Peyer's patch (tissue), 4 donors: Measurements from ENCODE around the gene EPHA6. TPM values are rescaled to one million over a fixed set of nuclear protein-coding genes. Genes with fewer than 3 reads are reported as not detected.

ENCODE experiments used
- DNase-seq, 3 donors: peaks; one replicate each; pipeline ENCODE4 v3.0.0-alpha.2; 2017 to 2019
- H3K27ac ChIP-seq, 4 donors: fragments of 200-600 bp; sonication (generic); one replicate each; pipeline ENCODE4 v1.5.1; 2016 to 2019
- H3K27me3 ChIP-seq, 2 donors: fragments of 200-600 bp; sonication (generic); one replicate each; pipeline ENCODE4 v1.5.1; 2019
- H3K36me3 ChIP-seq, 3 donors: fragments of 200-600 bp; sonication (generic); one replicate each; pipeline ENCODE4 v1.5.1; 2016 to 2019
- H3K4me1 ChIP-seq, 4 donors: fragments of 200-600 bp; sonication (generic); one replicate each; pipeline ENCODE4 v1.5.1; 2016 to 2019
- H3K4me3 ChIP-seq, 4 donors: fragments of 200-600 bp; sonication (generic); 1 replicate in 3 of 4; 2 replicates in 1 of 4; pipeline ENCODE4 v1.5.1; 2016 to 2019; ENCODE audit warnings: mild to moderate bottlenecking in 1 of 4
- H3K9me3 ChIP-seq, 4 donors: fragments of 200-600 bp; sonication (generic); one replicate each; pipeline ENCODE4 v1.5.1; 2016 to 2019; ENCODE audit warnings: mild to moderate bottlenecking in 1 of 4
- CTCF ChIP-seq, 6 experiments: fragments of 450-650 bp in 4 of 6; fragments of 200-600 bp in 2 of 6; sonication (generic) in 1 of 6; IDR thresholded peaks; one replicate each; pipeline ENCODE4 v1.5.1; 2017 to 2019; ENCODE audit warnings: antibody characterized with exemption in 6 of 6, mild to moderate bottlenecking in 3 of 6, moderate library complexity in 1 of 6
- POLR2A ChIP-seq, 2 donors: fragments of 450-650 bp; IDR thresholded peaks; one replicate each; pipeline ENCODE4 v1.5.1; 2017; ENCODE audit warnings: antibody characterized with exemption in 2 of 2, mild to moderate bottlenecking in 2 of 2, moderate library complexity in 2 of 2
- total RNA-seq, 4 donors: library from RNA; depleted of rRNA; stranded (reverse); fragments of >200 nt; gene quantifications; one replicate each; pipeline ENCODE4 v1.1.0, GENCODE V29; 2016

The EPHA6 gene
- total RNA-seq, 4 donors from 2014 or later, result 1.7 to 2.1 (median 1.9) TPM; not detected in 1

- Histone ChIP-seq H3K36me3 (no peaks in the 10 kb centered on the region), H3K4me1 (no peaks in the 10 kb centered on the region), H3K9me3 (peaks cover 0 to 4% (median 0%) of the 10 kb centered on the region in 4 donors)
Observed at GRCh38 chr3:97485206-97485605, 670.8 kb downstream of the EPHA6 start.

GRCh38 chr3:97487587-97487986 is 673.2 kb downstream of the EPHA6 start:
- H3K9me3 ChIP-seq, result no peaks in the 10 kb centered on the region
- H3K4me3 ChIP-seq, result no peak overlapping the region
- H3K27ac ChIP-seq, result no peak overlapping the region
- DNase-seq, result no peak
- TF ChIP-seq CTCF (IDR thresholded peaks at IDR 0.05) (no peak), POLR2A (IDR thresholded peaks at IDR 0.05) (no peak)
- no peaks in the 10 kb centered on the region for H3K36me3 ChIP-seq
- H3K27me3 ChIP-seq, result no peaks in the 10 kb centered on the region
- no peaks in the 10 kb centered on the region for H3K4me1 ChIP-seq

More at GRCh38 chr3:97485206-97485605, 670.8 kb downstream of the EPHA6 start:
- no peak for TF ChIP-seq POLR2A (IDR thresholded peaks at IDR 0.05)
- TF ChIP-seq CTCF (IDR thresholded peaks at IDR 0.05), result no peak
- Histone ChIP-seq H3K4me3 (no peak overlapping the region), H3K27me3 (no peaks in the 10 kb centered on the region), H3K27ac (no peak overlapping the region)
- no peak for DNase-seq

- Histone ChIP-seq H3K27me3 (no peaks in the 10 kb centered on the region), H3K4me1 (no peaks in the 10 kb centered on the region), H3K9me3 (no peaks in the 10 kb centered on the region), H3K27ac (no peak overlapping the region), H3K4me3 (no peak overlapping the region), H3K36me3 (no peaks in the 10 kb centered on the region)
- DNase-seq, result no peak
- no peak for TF ChIP-seq POLR2A (IDR thresholded peaks at IDR 0.05)
- TF ChIP-seq CTCF (IDR thresholded peaks at IDR 0.05), result no peak
Observed at GRCh38 chr3:97488741-97489140, 674.3 kb downstream of the EPHA6 start.

- no peak for DNase-seq
- H3K9me3 ChIP-seq, result no peaks in the 10 kb centered on the region
- no peaks in the 10 kb centered on the region for H3K4me1 ChIP-seq
- no peak overlapping the region for H3K27ac ChIP-seq
- no peaks in the 10 kb centered on the region for H3K36me3 ChIP-seq
- no peaks in the 10 kb centered on the region for H3K27me3 ChIP-seq
- TF ChIP-seq POLR2A (IDR thresholded peaks at IDR 0.05) (no peak), CTCF (IDR thresholded peaks at IDR 0.05) (no peak)
- H3K4me3 ChIP-seq, result no peak overlapping the region
Observed at GRCh38 chr3:97495896-97496295, 681.5 kb downstream of the EPHA6 start.

GRCh38 chr3:97497138-97497537 is 682.7 kb downstream of the EPHA6 start:
- H3K4me3 ChIP-seq, result no peak overlapping the region
- no peaks in the 10 kb centered on the region for H3K27me3 ChIP-seq
- no peak overlapping the region for H3K27ac ChIP-seq
- H3K4me1 ChIP-seq, result no peaks in the 10 kb centered on the region
- TF ChIP-seq CTCF (IDR thresholded peaks at IDR 0.05) (no peak), POLR2A (IDR thresholded peaks at IDR 0.05) (no peak)
- no peaks in the 10 kb centered on the region for H3K9me3 ChIP-seq
- H3K36me3 ChIP-seq, result no peaks in the 10 kb centered on the region
- no peak for DNase-seq

- peaks cover 0 to 6% (median 0%) of the 10 kb centered on the region in 4 donors for H3K9me3 ChIP-seq
- H3K27ac ChIP-seq, result no peak overlapping the region
- TF ChIP-seq POLR2A (IDR thresholded peaks at IDR 0.05) (no peak), CTCF (IDR thresholded peaks at IDR 0.05) (no peak)
- no peaks in the 10 kb centered on the region for H3K36me3 ChIP-seq
- no peaks in the 10 kb centered on the region for H3K4me1 ChIP-seq
- no peak overlapping the region for H3K4me3 ChIP-seq
- no peaks in the 10 kb centered on the region for H3K27me3 ChIP-seq
- no peak for DNase-seq
Observed at GRCh38 chr3:97504463-97504862, 690.1 kb downstream of the EPHA6 start.
